C1 segment of cervical spinal cord (tissue), 14 donors: ENCODE results near the gene RAB3B.
"Not testable (repeated sequence)": the region's sequence is repeated elsewhere in the genome, so short reads cannot be mapped to it uniquely, and the experiment has no call there.

Experiments
- DNase-seq, 14 donors: peaks; one replicate each; lab custom pipeline; 2025; lab: John Stamatoyannopoulos, UW

Gene RAB3B

GRCh38 chr1:51989582-51990477, 670 bp downstream of the RAB3B start:
- no peak for DNase-seq

GRCh38 chr1:51988254-51988653, 2.2 kb downstream of the RAB3B start:
- no peak for DNase-seq

- DNase-seq, result no peak
Measured at GRCh38 chr1:51986718-51987117, 3.8 kb downstream of the RAB3B start.

GRCh38 chr1:51982161-51982560, 8.3 kb downstream of the RAB3B start:
- no peak for DNase-seq

GRCh38 chr1:51981555-51981954, 8.9 kb downstream of the RAB3B start:
- no peak for DNase-seq

- DNase-seq, result no peak
Measured at GRCh38 chr1:51978099-51978498, 12.4 kb downstream of the RAB3B start.

- no peak for DNase-seq
Measured at GRCh38 chr1:51976846-51977602, 13.5 kb downstream of the RAB3B start.

GRCh38 chr1:51973587-51974474, 16.7 kb downstream of the RAB3B start:
- no peak for DNase-seq

- no peak for DNase-seq
Measured at GRCh38 chr1:51969038-51969705, 21.3 kb downstream of the RAB3B start.

GRCh38 chr1:51968632-51969031, 21.9 kb downstream of the RAB3B start:
- no peak for DNase-seq

GRCh38 chr1:51967213-51967791, 23.2 kb downstream of the RAB3B start:
- not testable (repeated sequence) for DNase-seq

GRCh38 chr1:51966559-51966958, 23.9 kb downstream of the RAB3B start:
- no peak for DNase-seq

GRCh38 chr1:51964309-51964696, 26.2 kb downstream of the RAB3B start:
- DNase-seq, result no peak

- no peak for DNase-seq
Measured at GRCh38 chr1:51963592-51964308, 26.8 kb downstream of the RAB3B start.

- DNase-seq, result no peak
Measured at GRCh38 chr1:51962486-51963356, 27.8 kb downstream of the RAB3B start.

GRCh38 chr1:51961954-51962353, 28.5 kb downstream of the RAB3B start:
- DNase-seq, result no peak

- no peak for DNase-seq
Measured at GRCh38 chr1:51961231-51961630, 29.3 kb downstream of the RAB3B start.

- no peak for DNase-seq
Measured at GRCh38 chr1:51960262-51960661, 30.2 kb downstream of the RAB3B start.

- DNase-seq, result no peak
Measured at GRCh38 chr1:51958824-51959223, 31.7 kb downstream of the RAB3B start.
